Measurements from ENCODE around the gene RIOK2. TPM values are rescaled to one million over a fixed set of nuclear protein-coding genes. Genes with fewer than 3 reads are reported as not detected.

Gene RIOK2
- total and polyA plus RNA-seq, 10 of the 15 experiments (the other 5 are each of a cell fraction or from before 2014, with no cell fraction given): 23.0 to 69.1 (median 33.3) TPM

- TF ChIP-seq, protein P1, sequence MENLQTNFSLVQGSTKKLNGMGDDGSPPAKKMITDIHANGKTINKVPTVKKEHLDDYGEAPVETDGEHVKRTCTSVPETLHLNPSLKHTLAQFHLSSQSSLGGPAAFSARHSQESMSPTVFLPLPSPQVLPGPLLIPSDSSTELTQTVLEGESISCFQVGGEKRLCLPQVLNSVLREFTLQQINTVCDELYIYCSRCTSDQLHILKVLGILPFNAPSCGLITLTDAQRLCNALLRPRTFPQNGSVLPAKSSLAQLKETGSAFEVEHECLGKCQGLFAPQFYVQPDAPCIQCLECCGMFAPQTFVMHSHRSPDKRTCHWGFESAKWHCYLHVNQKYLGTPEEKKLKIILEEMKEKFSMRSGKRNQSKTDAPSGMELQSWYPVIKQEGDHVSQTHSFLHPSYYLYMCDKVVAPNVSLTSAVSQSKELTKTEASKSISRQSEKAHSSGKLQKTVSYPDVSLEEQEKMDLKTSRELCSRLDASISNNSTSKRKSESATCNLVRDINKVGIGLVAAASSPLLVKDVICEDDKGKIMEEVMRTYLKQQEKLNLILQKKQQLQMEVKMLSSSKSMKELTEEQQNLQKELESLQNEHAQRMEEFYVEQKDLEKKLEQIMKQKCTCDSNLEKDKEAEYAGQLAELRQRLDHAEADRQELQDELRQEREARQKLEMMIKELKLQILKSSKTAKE (IDR thresholded peaks at IDR 0.05; ENCODE audit: low read depth, poor library complexity, severe bottlenecking): no peak
- TF ChIP-seq, protein P2, sequence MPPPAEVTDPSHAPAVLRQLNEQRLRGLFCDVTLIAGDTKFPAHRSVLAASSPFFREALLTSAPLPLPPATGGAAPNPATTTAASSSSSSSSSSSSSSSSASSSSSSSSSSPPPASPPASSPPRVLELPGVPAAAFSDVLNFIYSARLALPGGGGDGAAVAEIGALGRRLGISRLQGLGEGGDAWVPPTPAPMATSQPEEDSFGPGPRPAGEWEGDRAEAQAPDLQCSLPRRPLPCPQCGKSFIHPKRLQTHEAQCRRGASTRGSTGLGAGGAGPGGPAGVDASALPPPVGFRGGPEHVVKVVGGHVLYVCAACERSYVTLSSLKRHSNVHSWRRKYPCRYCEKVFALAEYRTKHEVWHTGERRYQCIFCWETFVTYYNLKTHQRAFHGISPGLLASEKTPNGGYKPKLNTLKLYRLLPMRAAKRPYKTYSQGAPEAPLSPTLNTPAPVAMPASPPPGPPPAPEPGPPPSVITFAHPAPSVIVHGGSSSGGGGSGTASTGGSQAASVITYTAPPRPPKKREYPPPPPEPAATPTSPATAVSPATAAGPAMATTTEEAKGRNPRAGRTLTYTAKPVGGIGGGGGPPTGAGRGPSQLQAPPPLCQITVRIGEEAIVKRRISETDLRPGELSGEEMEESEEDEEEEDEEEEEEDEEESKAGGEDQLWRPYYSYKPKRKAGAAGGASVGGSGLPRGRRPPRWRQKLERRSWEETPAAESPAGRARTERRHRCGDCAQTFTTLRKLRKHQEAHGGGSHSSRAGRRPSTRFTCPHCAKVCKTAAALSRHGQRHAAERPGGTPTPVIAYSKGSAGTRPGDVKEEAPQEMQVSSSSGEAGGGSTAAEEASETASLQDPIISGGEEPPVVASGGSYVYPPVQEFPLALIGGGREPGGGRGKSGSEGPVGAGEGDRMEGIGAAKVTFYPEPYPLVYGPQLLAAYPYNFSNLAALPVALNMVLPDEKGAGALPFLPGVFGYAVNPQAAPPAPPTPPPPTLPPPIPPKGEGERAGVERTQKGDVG (CRISPR knock-in tag; IDR thresholded peaks at IDR 0.05): no peak
- TF ChIP-seq RCOR1 (conservative IDR thresholded peaks at IDR 0.05; ENCODE audit: low read depth, low read length) (no peak), CHD2 (IDR thresholded peaks at IDR 0.05; ENCODE audit: borderline replicate concordance, low read depth, low read length) (no peak), TCF12 (IDR thresholded peaks at IDR 0.05; ENCODE audit: low read depth, low read length) (no peak), MXI1 (IDR thresholded peaks at IDR 0.05; ENCODE audit: low read depth, low read length) (no peak), EED (IDR thresholded peaks at IDR 0.05; ENCODE audit: low read depth) (no peak)
- TF ChIP-seq, protein P3, sequence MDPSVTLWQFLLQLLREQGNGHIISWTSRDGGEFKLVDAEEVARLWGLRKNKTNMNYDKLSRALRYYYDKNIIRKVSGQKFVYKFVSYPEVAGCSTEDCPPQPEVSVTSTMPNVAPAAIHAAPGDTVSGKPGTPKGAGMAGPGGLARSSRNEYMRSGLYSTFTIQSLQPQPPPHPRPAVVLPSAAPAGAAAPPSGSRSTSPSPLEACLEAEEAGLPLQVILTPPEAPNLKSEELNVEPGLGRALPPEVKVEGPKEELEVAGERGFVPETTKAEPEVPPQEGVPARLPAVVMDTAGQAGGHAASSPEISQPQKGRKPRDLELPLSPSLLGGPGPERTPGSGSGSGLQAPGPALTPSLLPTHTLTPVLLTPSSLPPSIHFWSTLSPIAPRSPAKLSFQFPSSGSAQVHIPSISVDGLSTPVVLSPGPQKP (IDR thresholded peaks at IDR 0.05; ENCODE audit: low read depth, low read length): no peak
These were observed 11.3 kb downstream of the RIOK2 start (continued) for GRCh38 chr5:97171703-97172102.

Data from GM12878 (cell line).